Bronchial epithelial cell (primary cell): ENCODE data around the gene PLA2G5. TPM values are rescaled to one million over a fixed set of nuclear protein-coding genes. Genes with fewer than 3 reads are reported as not detected.

Experiments
- DNase-seq: peaks from one replicate; pipeline ENCODE4 v3.0.0-alpha.2; 2010; ENCODE audit warnings: low read depth
- FAIRE-seq: peaks from 2 replicates; lab custom pipeline; 2011; peaks lifted over from hg19 to GRCh38; lab: Jason Lieb, UNC
- H3K27me3 ChIP-seq: 2 replicates; pipeline ENCODE4 v1.5.1; 2011; ENCODE audit warnings: low read length; ENCODE audit not compliant: control insufficient read depth, insufficient read depth
- H3K36me3 ChIP-seq: 2 replicates; pipeline ENCODE4 v1.5.1; 2011; ENCODE audit warnings: low read length; ENCODE audit not compliant: control insufficient read depth, insufficient read depth
- H3K4me3 ChIP-seq: 2 replicates; pipeline ENCODE4 v1.5.1; 2011; ENCODE audit warnings: mild to moderate bottlenecking, low read depth, low read length, control low read depth
- total RNA-seq: library from RNA; depleted of rRNA; stranded (reverse); fragments of >200 nt; gene quantifications from 2 replicates; pipeline ENCODE4 v1.2.1, GENCODE V29; 2014
- TF ChIP-seq, protein P1 (sequence below): IDR thresholded peaks from 2 replicates; pipeline ENCODE4 v1.5.1; 2011; ENCODE audit warnings: mild to moderate bottlenecking, moderate library complexity, low read length, control low read depth, inconsistent platforms; ENCODE audit not compliant: insufficient read depth, severe bottlenecking

The PLA2G5 gene
- total RNA-seq, 1 donor from 2014 or later, result not detected

DNA sequence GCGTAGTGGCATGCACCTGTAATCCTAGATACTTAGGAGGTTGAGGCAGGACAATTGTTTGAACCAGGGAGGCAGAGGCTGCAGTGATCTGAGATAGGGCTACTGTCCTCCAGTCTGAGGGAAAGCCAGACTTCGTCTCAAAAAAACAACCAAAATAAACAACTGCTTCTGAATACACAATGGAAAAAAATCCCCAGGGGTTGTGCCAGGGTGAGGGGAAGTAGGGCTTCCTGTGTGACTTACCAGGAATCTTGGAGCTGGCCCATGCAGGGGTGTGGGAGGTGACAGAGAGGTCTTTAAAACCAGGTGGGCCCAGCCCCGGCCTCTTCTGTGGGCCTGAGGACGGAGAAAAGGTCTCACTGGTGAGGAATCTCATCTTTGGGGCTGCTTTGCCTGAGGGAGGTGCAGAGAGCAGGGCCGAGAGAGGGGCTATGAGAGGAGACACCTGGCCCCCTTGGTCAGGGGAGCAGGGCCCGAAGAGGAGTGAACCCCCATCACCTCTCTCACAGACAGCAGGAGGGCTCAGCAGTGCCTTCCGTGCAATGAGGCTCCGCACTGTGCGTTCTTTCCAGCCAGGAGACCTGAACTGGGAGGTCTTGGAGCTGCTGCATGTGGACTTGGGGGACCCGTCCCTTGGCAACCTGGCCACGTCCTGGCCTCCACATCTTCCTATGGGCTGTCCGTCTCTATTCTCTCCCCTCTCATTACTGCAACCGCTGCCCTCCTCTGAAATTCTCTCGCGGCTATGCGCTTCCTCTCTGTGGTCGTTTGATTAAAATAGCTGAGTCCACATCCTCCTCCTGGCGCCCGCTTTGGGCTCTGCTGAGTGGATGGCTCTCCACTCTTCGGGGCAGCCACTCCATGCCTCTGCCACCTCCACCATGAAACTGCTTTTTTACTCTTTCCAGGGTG, 10.7 kb downstream of the PLA2G5 start:
- H3K27me3 ChIP-seq, result peaks cover 4% of the 10 kb centered on the region
- FAIRE-seq, result no peak
- no peaks in the 10 kb centered on the region for H3K36me3 ChIP-seq
- TF ChIP-seq, protein P1, sequence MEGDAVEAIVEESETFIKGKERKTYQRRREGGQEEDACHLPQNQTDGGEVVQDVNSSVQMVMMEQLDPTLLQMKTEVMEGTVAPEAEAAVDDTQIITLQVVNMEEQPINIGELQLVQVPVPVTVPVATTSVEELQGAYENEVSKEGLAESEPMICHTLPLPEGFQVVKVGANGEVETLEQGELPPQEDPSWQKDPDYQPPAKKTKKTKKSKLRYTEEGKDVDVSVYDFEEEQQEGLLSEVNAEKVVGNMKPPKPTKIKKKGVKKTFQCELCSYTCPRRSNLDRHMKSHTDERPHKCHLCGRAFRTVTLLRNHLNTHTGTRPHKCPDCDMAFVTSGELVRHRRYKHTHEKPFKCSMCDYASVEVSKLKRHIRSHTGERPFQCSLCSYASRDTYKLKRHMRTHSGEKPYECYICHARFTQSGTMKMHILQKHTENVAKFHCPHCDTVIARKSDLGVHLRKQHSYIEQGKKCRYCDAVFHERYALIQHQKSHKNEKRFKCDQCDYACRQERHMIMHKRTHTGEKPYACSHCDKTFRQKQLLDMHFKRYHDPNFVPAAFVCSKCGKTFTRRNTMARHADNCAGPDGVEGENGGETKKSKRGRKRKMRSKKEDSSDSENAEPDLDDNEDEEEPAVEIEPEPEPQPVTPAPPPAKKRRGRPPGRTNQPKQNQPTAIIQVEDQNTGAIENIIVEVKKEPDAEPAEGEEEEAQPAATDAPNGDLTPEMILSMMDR, result no peak
- no peak for DNase-seq
- no peak overlapping the region for H3K4me3 ChIP-seq

DNA sequence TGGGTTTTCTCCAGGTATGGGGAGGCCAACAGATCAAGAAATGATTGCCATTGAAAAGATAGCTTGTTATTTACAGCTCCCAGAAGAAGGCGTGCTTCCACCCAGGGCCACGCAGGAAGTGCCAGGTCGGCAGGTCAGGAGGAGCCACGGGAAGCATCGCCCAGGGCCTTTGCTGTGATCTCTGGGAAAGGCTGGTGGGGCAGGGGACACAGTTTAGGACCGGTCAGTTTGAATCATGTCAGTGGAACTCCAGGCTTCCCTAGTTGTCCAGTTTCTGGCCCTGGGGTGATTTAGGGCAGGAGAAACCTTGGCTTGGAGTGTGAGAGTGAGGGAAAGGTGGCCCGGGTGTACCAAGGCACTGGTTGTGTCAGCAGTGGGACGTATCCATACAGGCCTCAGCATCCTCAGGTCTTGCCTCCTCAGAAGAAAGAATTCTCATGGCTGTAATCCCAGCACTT, 11.4 kb downstream of the PLA2G5 start:
- DNase-seq, result no peak
- no peak for FAIRE-seq
- H3K4me3 ChIP-seq, result no peak overlapping the region
- no peaks in the 10 kb centered on the region for H3K36me3 ChIP-seq
- TF ChIP-seq, protein P1, result no peak
- peaks cover 4% of the 10 kb centered on the region for H3K27me3 ChIP-seq

DNA sequence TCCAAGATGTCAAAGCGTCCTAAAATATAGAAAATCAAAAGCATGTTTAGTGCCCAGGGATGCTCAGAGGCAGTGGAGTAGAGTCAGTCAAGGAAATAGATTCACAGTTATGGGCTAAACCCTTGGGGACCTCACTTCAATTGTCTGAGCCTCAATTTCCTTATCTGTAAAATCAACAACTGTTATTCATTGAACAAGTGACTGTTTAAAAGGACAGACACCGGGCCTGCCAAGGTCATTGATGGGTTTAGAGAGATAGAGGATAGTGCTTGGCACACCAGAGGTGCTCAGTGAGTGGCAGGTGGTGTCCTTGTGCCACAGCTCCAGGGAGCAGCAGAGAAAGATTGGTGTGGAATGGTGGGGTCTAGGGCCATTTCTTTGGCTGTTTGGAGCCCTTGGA, 12.8 kb downstream of the PLA2G5 start:
- no peak for DNase-seq
- Histone ChIP-seq H3K27me3 (peaks cover 4% of the 10 kb centered on the region), H3K36me3 (no peaks in the 10 kb centered on the region), H3K4me3 (no peak overlapping the region)
- TF ChIP-seq, protein P1, result no peak
- no peak for FAIRE-seq

DNA sequence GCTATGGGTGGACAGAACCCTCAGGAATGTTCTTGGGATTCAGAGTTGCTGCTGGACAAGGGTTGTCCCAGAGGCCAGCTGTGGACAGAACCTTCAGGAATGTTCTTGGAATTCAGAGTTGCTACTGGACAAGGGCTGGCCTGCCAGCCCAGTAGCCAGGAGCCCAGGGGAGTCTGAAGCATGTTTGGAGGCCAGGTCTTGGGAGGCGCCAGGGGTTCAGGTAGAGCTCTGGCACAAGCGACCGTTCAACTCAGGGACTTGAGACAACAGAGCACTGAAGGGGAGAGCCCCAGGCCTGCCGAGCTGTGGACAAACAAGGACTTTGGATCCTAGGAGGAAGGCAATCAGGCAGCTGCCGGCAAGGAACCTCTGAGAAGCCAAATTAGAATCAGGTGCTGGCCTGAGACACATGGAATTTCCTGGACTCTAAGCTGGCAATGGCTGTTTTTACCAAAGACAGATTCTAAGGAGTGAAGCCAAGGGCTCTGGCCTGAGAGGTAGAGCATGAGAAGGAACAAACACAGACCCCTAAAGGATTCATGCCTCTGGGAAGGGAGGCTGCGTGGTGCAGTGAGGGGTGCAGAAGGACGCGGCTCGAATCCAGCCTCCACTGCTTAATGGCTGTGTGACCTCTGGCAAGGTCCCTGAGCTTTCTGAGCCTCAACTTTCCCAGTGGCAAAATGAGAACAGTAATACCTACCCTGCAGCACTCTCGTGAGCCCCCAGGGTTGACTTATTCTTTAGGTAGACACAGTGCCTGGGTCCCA, 13.4 kb downstream of the PLA2G5 start:
- peak; percentile 7 for FAIRE-seq
- DNase-seq, result no peak
- H3K4me3 ChIP-seq, result no peak overlapping the region

DNA sequence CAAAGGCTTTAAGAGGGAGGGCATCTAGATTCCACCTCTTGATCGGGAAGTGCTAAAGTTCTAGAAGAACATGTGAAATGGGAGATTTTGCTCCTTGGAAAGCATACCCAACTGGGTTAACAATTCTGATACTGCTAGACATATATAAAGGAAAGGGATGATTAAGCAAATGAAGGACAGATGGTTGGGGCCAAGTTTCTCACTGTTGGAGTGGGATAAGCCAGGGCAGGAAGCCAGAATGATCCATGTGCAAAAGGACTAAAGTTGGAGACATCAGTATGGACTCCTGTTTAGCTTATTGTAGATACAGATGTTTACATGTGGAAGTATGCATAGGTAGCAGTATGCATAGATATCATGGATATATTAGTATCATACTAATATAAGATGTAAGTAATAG, 16.8 kb downstream of the PLA2G5 start:
- TF ChIP-seq, protein P1, result no peak
- no peak for FAIRE-seq
- no peak for DNase-seq
- no peaks in the 10 kb centered on the region for H3K36me3 ChIP-seq
- H3K27me3 ChIP-seq, result peaks cover 2% of the 10 kb centered on the region
- no peak overlapping the region for H3K4me3 ChIP-seq

More for the DNA sequence above, 13.4 kb downstream of the PLA2G5 start:
- H3K36me3 ChIP-seq, result no peaks in the 10 kb centered on the region
- peaks cover 4% of the 10 kb centered on the region for H3K27me3 ChIP-seq
- TF ChIP-seq, protein P1, result no peak
